ENCODE results near the gene BTBD7.
"Not testable (repeated sequence)": the region's sequence is repeated elsewhere in the genome, so short reads cannot be mapped to it uniquely, and the experiment has no call there.

Gene BTBD7

GRCh38 chr14:93332853-93333630 is at the start of gene BTBD7:
TSS of gene BTBD7 (minus strand) at chr14:93333036. CDS start at chr14:93296051, 36,985 bp downstream.
- DNase-seq (ENCODE audit: low spot score), result peak; percentile 99

- no peak for DNase-seq (ENCODE audit: low spot score)
Measured at GRCh38 chr14:93381644-93382043, 48.8 kb upstream of the BTBD7 start.

GRCh38 chr14:93379831-93380230 is 47.0 kb upstream of the BTBD7 start:
- DNase-seq (ENCODE audit: low spot score), result no peak

GRCh38 chr14:93375673-93376156 is 42.9 kb upstream of the BTBD7 start:
- DNase-seq (ENCODE audit: low spot score), result no peak

GRCh38 chr14:93369713-93370266 is 37.0 kb upstream of the BTBD7 start:
- no peak for DNase-seq (ENCODE audit: low spot score)

- no peak for DNase-seq (ENCODE audit: low spot score)
Measured at GRCh38 chr14:93368996-93369712, 36.3 kb upstream of the BTBD7 start.

- DNase-seq (ENCODE audit: low spot score), result not testable (repeated sequence)
Measured at GRCh38 chr14:93354873-93355272, 22.0 kb upstream of the BTBD7 start.

GRCh38 chr14:93348292-93348691 is 15.5 kb upstream of the BTBD7 start:
- no peak for DNase-seq (ENCODE audit: low spot score)

- no peak for DNase-seq (ENCODE audit: low spot score)
Measured at GRCh38 chr14:93347850-93348249, 15.0 kb upstream of the BTBD7 start.

- no peak for DNase-seq (ENCODE audit: low spot score)
Measured at GRCh38 chr14:93346926-93347721, 14.3 kb upstream of the BTBD7 start, which contains the start of gene COX8C. TSS of gene COX8C (plus strand) at chr14:93347182. CDS start at chr14:93347269, 87 bp downstream.

- DNase-seq (ENCODE audit: low spot score), result no peak
Measured at GRCh38 chr14:93343797-93344196, 11.0 kb upstream of the BTBD7 start.

- DNase-seq (ENCODE audit: low spot score), result no peak
Measured at GRCh38 chr14:93343266-93343665, 10.4 kb upstream of the BTBD7 start.

GRCh38 chr14:93337884-93338283 is 5.0 kb upstream of the BTBD7 start:
- DNase-seq (ENCODE audit: low spot score), result no peak

- no peak for DNase-seq (ENCODE audit: low spot score)
Measured at GRCh38 chr14:93337143-93337753, 4.4 kb upstream of the BTBD7 start.

- no peak for DNase-seq (ENCODE audit: low spot score)
Measured at GRCh38 chr14:93333631-93334103, 831 bp upstream of the BTBD7 start.

GRCh38 chr14:93332397-93332852 is 411 bp downstream of the BTBD7 start:
- DNase-seq (ENCODE audit: low spot score), result peak; percentile 48

- DNase-seq (ENCODE audit: low spot score), result no peak
Measured at GRCh38 chr14:93331728-93332396, 974 bp downstream of the BTBD7 start.

GRCh38 chr14:93331002-93331727 is 1.7 kb downstream of the BTBD7 start:
- DNase-seq (ENCODE audit: low spot score), result no peak

- no peak for DNase-seq (ENCODE audit: low spot score)
Measured at GRCh38 chr14:93330609-93331000, 2.2 kb downstream of the BTBD7 start.

Measured in AG08395 (cell line).